ENCODE data around the gene RNF224.

DNA sequence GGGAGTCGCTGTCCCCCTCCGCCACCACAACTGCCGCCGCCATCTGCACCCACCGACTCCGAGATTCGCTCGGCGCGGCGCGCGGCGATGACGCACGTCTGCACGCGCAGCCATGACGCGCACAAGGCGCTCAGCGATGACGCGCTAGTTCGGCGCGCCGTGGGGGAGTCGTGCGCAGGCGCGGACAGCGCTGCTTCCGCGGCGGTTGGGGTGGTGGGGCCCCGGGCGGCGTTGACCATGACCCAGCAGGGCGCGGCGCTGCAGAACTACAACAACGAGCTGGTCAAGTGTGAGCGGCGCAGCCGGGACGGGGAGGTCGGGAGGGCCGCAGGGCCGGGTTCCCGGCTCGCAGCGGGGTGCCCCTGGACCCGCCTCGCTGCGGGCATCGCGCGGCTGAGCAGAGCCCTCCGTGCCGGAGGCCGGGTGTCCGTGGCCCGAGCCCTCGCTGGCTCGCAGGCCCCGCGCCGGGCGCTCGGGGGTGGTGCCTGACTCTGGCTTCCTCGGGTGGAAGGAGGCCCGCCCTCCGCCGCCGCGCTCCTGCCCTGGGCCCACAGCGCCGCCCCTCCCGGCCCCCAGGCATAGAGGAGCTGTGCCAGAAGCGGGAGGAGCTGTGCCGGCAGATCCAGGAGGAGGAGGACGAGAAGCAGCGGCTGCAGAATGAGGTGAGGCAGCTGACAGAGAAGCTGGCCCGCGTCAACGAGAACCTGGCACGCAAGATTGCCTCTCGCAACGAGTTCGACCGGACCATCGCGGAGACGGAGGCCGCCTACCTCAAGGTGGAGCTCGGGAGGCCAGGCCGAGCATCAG, 38.6 kb upstream of the RNF224 start, which contains the start of the genes ANAPC2 and SSNA1:
- TF ChIP-seq, protein P1, sequence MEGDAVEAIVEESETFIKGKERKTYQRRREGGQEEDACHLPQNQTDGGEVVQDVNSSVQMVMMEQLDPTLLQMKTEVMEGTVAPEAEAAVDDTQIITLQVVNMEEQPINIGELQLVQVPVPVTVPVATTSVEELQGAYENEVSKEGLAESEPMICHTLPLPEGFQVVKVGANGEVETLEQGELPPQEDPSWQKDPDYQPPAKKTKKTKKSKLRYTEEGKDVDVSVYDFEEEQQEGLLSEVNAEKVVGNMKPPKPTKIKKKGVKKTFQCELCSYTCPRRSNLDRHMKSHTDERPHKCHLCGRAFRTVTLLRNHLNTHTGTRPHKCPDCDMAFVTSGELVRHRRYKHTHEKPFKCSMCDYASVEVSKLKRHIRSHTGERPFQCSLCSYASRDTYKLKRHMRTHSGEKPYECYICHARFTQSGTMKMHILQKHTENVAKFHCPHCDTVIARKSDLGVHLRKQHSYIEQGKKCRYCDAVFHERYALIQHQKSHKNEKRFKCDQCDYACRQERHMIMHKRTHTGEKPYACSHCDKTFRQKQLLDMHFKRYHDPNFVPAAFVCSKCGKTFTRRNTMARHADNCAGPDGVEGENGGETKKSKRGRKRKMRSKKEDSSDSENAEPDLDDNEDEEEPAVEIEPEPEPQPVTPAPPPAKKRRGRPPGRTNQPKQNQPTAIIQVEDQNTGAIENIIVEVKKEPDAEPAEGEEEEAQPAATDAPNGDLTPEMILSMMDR (conservative IDR thresholded peaks at IDR 0.05; ENCODE audit: low read depth, low read length), result peak; percentile 44; the same call in 1 of the 2 replicates
- TF ChIP-seq EZH2 (IDR thresholded peaks at IDR 0.05; ENCODE audit: low read length, unreplicated experiment) (no peak), EZH2phosphoT487 (IDR thresholded peaks at IDR 0.05; ENCODE audit: borderline replicate concordance, low read length) (no peak)

Data from PC-3 (cell line).